Epithelial cell of alveolus of lung (primary cell): ENCODE results near the gene AADACL2. TPM values are rescaled to one million over a fixed set of nuclear protein-coding genes. Genes with fewer than 3 reads are reported as not detected.

Experiments
- total RNA-seq: library from RNA; depleted of rRNA; stranded (reverse); fragments of >200 nt; gene quantifications from 2 replicates; pipeline ENCODE4 v1.2.1, GENCODE V29; 2015

Gene AADACL2
- total RNA-seq = not detected in 2 replicates

GRCh38 chr3:151733613-151734012, at the start of gene AADACL2:
Gene AADACL2 (plus strand): TSS chr3:151733927. CDS start chr3:151734036, 109 bp downstream.

Other genes starting within 250 kb of the AADACL2 start
- 1.3 TPM in 1 of 2 replicates, not detected in the other for gene AADAC, start 80.2 kb downstream of the AADACL2 start, total RNA-seq
- 0.16 and 0.26 TPM in 2 replicates for gene SUCNR1, start 139.7 kb downstream of the AADACL2 start, total RNA-seq